Kidney epithelial cell (primary cell): ENCODE results near the gene SGCD. TPM values are rescaled to one million over a fixed set of nuclear protein-coding genes. Genes with fewer than 3 reads are reported as not detected.

ENCODE experiments used
- DNase-seq: peaks from one replicate; pipeline ENCODE4 v3.0.0-alpha.2; 2010; ENCODE audit warnings: low read depth
- H3K27me3 ChIP-seq: 2 replicates; pipeline ENCODE4 v1.6.0; 2011; ENCODE audit warnings: low read length; ENCODE audit not compliant: control insufficient read depth, insufficient read depth
- H3K36me3 ChIP-seq: 2 replicates; pipeline ENCODE4 v1.5.1; 2011; ENCODE audit warnings: low read length; ENCODE audit not compliant: control insufficient read depth, insufficient read depth
- H3K4me3 ChIP-seq: 2 replicates; pipeline ENCODE4 v1.5.1; 2011; ENCODE audit warnings: low read depth, mild to moderate bottlenecking, control low read depth, low read length
- total RNA-seq: library from RNA; depleted of rRNA; stranded (reverse); fragments of >200 nt; gene quantifications from 2 replicates; pipeline ENCODE4 v1.2.3, GENCODE V29; 2015
- TF ChIP-seq, protein P1 (sequence below): IDR thresholded peaks from 2 replicates; pipeline ENCODE4 v1.5.1; 2011; ENCODE audit warnings: mild to moderate bottlenecking, moderate library complexity, low read length, control low read depth, inconsistent platforms; ENCODE audit not compliant: insufficient read depth, poor library complexity, severe bottlenecking

SGCD gene
- total RNA-seq, 1 donor from 2014 or later = 0.29 TPM

DNA sequence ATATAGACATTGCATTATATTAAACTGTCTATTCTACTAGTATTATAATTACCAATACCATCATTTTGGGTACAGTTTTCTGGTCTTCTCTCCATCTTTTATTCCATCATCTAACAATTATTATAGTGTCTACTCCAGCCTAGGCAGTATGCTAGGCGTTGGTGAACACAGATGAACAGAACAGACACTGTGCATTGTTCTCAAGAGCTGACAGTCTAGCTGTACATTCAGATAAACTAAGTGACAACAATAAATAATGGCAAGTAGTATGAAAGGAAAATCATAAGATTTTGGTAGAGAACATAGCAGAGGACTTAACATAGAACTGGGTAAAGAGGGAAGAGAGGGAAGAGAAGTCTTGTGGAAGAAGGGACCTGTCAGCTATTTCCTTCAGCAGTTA, 12.5 kb upstream of the SGCD start:
- TF ChIP-seq, protein P1, sequence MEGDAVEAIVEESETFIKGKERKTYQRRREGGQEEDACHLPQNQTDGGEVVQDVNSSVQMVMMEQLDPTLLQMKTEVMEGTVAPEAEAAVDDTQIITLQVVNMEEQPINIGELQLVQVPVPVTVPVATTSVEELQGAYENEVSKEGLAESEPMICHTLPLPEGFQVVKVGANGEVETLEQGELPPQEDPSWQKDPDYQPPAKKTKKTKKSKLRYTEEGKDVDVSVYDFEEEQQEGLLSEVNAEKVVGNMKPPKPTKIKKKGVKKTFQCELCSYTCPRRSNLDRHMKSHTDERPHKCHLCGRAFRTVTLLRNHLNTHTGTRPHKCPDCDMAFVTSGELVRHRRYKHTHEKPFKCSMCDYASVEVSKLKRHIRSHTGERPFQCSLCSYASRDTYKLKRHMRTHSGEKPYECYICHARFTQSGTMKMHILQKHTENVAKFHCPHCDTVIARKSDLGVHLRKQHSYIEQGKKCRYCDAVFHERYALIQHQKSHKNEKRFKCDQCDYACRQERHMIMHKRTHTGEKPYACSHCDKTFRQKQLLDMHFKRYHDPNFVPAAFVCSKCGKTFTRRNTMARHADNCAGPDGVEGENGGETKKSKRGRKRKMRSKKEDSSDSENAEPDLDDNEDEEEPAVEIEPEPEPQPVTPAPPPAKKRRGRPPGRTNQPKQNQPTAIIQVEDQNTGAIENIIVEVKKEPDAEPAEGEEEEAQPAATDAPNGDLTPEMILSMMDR = no peak
- no peak for DNase-seq

GRCh38 chr5:156322666-156323065, 4.3 kb upstream of the SGCD start:
- Histone ChIP-seq H3K36me3 (no peaks in the 10 kb centered on the region), H3K4me3 (no peak overlapping the region), H3K27me3 (no peaks in the 10 kb centered on the region)
- TF ChIP-seq, protein P1 = no peak
- no peak for DNase-seq

More for the DNA sequence above, 12.5 kb upstream of the SGCD start:
- H3K27me3 ChIP-seq = no peaks in the 10 kb centered on the region
- H3K36me3 ChIP-seq = no peaks in the 10 kb centered on the region
- H3K4me3 ChIP-seq = no peak overlapping the region

DNA sequence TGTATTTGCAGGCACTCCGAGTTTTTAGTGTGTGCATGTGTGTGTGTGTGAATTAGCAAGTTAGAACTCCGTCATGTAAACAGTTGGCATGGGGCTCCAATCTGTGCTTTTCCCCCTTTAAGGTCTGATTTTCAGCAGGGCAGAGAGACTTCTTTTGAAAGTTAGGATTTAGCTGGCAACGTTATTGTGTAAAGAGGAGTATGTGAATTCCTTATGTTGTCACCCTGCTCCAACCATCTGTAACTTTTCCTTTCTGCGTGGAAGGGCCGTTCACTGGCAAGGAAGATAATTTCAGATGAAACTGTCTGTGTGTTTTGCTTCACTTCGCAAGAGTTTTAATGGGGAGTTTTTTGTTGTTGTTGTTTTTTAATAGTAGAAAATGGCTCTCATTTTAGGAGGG, 332 bp downstream of the SGCD start:
- H3K36me3 ChIP-seq = no peaks in the 10 kb centered on the region
- DNase-seq = no peak
- no peaks in the 10 kb centered on the region for H3K27me3 ChIP-seq
- peak overlapping the region; percentile 10 for H3K4me3 ChIP-seq
- TF ChIP-seq, protein P1 = no peak

- no peak overlapping the region for H3K4me3 ChIP-seq
- H3K27me3 ChIP-seq = no peaks in the 10 kb centered on the region
- H3K36me3 ChIP-seq = no peaks in the 10 kb centered on the region
- no peak for DNase-seq
- TF ChIP-seq, protein P1 = no peak
These were observed 1.2 kb downstream of the SGCD start for GRCh38 chr5:156328161-156328560.

GRCh38 chr5:156328766-156329165, 1.8 kb downstream of the SGCD start:
- H3K27me3 ChIP-seq = no peaks in the 10 kb centered on the region
- TF ChIP-seq, protein P1 = no peak
- H3K36me3 ChIP-seq = no peaks in the 10 kb centered on the region
- DNase-seq = no peak
- no peak overlapping the region for H3K4me3 ChIP-seq

DNA sequence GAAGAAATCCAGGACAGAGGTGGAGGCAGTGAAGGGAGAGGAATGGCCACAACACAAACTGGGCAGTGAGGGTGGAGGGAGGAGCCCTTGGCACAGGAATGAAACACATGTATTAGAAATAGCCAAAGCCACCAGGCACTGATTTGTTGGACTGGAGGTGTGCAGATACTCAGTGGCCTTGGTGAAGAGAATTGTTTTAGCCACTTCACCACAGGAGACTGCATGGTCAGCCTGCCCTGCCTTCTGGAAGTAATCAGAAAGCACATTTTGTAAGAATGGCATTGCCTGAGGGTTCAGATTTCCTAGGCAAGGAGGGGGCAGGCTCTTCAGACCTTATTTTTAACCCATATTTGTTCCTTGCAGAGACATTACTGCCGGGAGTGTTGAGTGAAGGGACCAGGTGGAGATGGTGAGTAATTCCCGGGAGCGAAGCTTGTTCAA, 2.2 kb downstream of the SGCD start:
- TF ChIP-seq, protein P1 = no peak
- Histone ChIP-seq H3K27me3 (no peaks in the 10 kb centered on the region), H3K4me3 (no peak overlapping the region), H3K36me3 (no peaks in the 10 kb centered on the region)
- DNase-seq = no peak
